CD1c-positive myeloid dendritic cell (primary cell): ENCODE measurements around the gene SLC25A15.
"Not testable (repeated sequence)": the region's sequence is repeated elsewhere in the genome, so short reads cannot be mapped to it uniquely, and the experiment has no call there.

Source experiments
- DNase-seq: peaks from one replicate; pipeline ENCODE4 v3.0.0-alpha.2; 2016; ENCODE audit errors: extremely low spot score

Gene SLC25A15

DNA sequence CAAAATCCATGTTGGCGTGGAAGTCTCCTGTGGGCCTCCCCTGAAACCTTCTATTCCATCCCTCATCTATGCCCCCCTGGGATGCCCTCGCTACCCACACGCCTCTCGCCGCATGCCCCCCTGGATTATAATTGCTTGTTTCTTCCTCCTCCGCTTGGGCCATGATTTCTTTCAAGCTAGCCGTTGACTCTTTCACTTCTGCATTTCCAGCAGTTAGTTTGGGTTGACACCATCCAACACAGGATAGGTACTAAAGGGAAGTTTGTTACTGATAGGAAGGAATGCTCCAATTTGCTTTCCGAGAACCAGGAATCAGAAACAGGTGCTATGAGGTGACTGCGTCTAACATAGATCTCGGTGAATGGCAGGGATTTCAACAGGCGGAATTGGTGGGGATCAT is 7.7 kb upstream of the SLC25A15 start:
- DNase-seq = peak; percentile 69

DNA sequence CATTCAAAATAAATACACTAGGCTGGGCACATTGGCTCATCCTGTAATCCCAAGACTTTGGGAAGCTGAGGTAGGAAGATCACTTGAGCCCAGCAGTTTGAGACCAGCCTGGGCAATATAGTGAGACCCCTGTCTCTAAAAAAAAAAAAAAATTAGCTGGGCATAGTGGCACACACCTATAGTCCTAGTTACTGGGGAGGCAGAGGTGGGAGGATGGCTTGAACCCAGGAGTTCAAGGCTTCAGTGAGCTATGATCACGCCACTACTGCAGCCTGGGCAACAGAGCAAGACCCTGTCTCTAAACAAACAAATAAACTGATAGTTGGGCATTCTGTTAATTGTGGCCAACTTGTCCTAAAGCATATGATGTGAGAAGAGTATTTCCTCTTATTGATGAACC is 6.4 kb upstream of the SLC25A15 start:
- DNase-seq = not testable (repeated sequence)

DNA sequence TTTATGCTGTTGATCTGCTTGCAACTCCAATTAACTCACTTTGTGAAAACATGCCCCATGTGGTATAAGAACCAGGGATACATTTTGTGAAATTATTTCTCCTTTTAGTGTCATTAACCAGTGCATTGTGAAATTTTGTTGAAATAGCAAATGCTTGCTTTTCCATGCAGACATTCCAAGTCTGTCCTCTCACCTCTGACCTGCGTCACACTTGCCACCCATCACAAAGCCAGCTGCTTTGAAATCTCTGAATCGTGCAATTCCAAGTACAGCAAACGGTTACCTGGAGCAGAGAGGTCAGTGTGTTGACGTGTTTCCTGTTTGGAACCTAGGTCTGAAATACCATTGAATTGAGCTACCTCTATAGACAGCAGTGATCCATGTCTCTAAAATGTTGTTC is 4.9 kb upstream of the SLC25A15 start:
- DNase-seq = no peak

DNA sequence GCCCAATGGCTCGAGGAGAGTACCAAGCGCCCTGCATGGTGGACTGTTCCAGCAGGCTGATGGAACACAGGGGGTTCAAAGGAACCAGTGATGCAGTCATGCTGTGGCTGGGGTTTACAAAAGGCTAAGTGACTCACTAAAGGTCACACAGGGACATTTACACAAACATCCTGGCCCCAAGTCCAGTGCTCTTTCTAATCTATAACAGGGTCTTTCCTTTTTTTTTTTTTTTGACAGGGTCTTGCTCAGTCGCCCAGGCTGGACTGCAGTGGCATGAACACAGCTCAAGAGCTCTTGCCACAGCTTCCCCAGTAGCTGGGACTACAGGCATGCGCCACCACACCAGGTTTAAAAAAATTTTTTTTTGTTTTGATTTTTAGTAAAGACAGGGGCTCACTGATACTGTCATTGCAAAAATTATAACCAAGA is 2.8 kb upstream of the SLC25A15 start:
- no peak for DNase-seq

DNA sequence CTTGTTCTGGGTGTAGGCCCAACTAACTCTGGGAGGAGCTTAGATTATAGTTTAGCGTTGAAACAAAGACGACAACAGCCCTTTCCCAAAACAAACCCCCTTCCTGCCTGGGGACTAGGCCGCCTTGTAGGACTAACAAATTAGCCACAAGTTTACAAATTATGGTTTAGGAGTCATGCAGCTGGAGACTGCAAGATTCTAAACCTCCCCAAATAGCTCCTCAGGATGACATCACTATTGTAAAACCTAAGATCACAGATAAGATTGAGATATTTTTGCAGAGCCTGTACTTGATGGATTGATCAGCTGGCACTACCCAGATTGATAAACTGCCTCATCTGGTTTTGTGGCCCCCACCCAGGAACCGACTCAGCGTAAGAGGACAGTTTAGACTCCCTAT is 2.3 kb upstream of the SLC25A15 start:
- DNase-seq = no peak

DNA sequence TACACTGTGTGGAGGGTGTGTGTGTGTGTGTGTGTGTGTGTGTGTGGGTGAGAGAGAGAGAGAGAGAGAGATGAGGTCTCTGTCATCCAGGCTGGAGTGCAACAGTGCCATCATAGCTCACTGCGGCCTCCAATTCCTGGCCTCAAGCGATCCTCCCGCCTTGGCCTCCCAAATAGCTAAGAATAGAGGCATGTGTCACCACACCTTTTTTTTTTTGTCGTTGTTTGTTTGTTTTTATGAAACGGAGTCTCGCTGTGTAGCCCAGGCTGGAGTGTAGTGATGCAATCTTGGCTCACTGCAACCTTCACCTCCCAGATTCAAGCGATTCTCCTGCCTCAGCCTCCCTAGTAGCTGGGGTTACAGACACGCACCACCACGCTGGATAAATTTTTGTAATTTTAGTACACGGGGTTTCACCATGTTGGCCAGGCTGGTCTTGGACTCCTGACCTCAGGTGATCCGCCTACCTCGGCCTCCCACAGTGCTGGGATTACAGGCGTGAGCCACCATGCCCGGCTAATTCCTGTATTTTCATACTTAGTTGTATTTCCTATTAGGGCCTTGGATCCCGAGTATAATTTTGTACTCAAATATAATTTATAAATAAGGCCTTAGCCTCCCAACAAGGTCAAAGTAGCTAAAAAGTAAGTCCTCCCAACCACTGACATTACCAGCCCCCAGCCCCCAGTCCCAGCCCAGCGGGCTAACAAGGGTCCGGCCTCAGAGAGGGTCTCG is 704 bp upstream of the SLC25A15 start:
- DNase-seq = not testable (repeated sequence)

DNA sequence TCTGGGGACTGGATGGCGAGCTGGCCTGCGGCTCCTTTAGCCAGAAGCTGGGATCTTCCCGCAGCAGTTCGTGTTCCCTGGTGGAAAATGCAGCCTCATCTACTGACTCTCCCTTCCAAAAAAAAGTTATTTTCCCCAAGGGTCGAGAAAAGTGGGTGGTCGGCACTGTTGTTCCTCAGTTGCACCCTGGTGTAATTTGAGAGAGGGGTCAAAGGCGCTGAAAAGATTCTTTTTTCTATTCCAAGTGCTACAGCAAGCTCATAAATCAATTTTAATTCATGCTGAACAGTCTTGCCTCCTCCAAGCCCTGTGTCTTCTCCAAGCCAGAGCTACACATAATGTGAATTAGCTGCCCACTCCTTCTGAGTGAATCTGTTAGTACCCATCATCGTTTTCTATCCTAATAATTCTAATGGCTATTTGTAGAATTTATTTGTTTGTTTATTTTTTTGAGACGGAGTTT is 774 bp downstream of the SLC25A15 start:
- no peak for DNase-seq

DNA sequence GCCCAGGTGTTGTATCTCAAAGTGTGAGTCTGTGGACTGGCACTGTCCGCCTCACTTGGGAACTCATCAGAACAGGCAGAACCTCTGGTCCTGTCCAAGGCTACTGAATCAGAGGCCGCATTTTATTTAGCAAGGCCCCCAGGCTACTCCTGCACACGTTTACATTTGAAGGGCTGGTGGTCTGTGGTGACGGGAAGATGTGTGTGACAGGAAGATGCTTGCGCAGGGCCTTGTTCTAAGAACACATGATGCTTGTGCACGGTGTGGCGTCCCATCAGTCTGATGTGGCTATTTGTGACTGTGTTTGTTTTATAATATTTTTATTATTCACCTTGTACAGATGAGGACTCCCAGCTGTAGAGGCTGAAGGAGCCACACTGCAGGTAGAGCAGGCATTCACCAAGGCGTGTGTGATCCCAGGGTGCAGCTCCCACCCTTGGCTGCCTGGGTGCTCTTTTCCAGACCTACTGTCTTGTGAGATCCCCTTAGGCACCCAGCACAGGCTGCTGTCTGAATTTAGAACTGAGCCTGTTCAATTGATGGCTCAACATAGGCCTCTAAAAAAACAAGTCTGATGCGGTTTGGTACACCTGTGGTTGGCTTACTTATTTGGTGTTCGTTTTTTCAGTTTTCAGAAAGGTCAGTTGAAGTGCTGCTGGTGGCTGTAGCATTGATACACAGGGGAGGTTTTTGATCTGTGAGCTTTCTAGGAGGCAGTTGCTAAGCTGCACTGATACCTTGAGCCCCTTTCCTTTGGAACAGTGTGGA is 3.1 kb downstream of the SLC25A15 start:
- DNase-seq = no peak

DNA sequence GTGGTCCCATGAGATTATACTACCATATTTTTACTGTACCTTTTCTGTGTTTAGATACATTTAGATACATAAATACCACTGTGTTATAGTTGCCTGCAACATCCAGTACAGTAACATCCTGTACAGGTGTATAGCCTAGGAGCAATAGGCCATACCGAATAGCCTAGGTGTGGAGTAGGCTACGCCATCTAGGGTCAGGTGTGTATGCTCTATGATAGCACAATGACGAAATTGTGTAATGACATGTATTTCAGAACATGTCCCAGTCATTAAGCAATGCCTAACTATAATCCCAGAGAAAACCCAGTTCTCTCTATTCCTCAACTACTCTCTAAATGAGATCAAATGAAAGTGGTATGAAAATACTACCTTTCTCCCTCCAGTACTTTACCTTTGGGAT is 3.9 kb downstream of the SLC25A15 start:
- DNase-seq = no peak

DNA sequence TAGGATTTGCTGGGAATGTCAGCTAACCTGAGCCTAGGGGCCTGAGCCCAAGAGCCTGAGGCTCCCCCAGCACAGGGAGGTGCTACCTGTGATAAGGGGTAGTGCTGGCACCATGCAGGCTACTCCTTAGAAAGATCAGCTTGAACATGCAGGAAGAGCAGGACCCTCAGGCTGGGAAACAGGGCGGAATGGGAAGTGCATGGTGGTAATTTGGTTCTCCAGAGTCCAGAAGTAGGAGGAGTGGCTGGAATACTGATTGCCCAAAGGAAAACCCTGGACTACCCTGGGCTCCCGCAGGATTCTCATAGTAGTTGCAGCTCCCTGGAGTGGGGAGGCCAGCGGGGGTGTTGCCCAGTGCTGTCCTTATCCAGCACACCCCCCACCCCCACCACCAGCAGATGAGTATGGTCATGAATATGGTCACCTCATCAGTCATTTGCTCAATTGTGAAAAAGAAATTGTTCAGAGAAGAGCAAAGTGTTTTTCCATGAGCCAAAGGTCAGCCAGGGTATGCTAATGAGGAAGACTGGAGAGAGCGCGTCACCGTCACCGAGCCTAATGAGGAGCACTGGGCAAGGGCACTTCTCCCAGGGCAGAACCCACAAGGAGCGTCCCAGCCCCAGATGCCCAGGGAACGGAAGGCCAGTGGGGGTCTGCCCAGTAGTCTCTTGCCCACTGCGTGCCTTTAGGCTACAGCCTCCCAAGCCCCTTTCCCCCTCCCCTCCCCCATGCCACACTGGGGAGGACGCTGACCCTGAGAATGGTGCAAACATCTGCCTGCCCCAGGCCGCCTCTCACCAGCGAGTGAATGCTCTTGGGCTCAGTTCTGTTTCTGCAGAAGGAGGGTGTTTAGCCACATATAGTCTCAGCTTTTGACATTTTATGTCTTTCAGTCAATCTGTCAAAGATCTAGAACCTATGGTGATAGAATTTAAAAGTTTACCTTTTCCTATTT is 5.3 kb downstream of the SLC25A15 start:
- no peak for DNase-seq

DNA sequence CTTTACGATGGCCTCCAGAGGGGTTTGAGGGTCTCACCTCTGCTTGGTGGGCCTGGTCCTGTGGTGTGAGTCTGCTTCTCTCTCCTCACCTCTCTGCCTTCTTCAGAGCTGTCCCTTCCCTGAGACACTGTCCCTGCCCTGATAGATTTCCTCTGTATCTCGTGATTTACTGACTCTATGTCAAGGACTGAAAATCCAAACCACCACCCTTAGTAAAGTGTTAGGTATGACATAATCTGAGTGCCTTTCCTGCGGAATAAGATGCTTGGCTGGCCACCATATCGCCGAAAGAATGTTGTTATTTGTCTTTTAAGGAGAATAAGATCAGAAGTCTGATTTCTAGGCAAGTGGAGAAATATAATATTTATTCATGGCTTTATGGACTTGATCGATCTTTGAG is 7.2 kb downstream of the SLC25A15 start:
- DNase-seq = no peak

DNA sequence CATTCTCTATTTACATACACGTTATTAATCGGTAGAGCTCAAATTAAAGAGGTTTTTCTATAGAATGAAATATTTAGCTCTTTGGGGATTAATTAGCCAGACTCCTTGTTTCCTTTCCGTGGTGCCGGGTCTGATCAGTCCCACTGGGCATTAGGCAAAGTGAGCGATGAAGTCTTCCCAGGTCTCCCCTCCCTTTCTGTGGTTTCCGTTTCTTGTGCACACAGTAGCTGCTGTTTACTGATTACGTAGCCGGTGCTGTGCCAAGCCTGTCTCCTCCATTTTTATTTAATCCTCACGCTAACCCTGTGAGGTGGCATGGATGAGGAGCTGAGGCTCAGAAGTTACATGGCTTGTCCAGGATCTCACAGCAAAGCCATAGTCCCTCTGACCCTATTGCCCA is 9.0 kb downstream of the SLC25A15 start:
- no peak for DNase-seq

DNA sequence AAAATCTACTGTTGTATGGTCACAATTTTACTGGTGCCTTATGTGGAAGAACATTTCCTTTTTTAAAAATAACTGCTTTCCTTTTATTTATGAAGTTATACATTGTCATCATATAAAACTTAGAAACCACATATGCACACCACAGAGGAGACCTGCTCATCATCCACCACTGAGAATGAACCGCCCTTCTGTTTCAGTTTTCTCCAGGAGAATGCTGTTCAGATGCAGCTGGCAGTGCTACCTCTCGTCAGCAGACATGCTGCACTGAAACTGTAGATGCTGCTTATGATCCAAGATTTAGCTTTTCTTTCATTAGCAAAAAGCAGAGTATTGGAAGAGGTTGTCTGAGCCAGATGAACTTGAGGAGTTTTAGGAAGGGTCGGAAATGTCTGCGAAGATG is 10.1 kb downstream of the SLC25A15 start:
- no peak for DNase-seq

DNA sequence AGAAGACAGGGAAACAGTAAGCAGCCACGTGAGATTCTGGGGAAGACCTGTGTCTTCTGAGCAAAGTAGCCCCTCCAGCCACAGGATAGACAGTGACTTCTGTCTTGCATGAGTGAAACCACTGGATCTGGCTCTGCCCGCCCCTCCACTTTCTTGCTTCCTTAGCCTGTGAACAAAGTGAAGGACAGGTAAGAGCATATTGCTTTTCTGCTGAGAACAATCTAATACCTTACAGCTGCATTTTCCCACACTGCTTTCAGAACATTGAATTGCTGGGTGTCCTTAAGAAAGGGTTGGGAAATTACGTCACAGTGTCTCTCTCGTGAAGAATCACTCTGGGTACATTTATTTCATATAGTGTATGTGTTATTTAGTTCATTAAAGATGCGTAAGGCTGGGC is 11.1 kb downstream of the SLC25A15 start:
- DNase-seq = no peak

DNA sequence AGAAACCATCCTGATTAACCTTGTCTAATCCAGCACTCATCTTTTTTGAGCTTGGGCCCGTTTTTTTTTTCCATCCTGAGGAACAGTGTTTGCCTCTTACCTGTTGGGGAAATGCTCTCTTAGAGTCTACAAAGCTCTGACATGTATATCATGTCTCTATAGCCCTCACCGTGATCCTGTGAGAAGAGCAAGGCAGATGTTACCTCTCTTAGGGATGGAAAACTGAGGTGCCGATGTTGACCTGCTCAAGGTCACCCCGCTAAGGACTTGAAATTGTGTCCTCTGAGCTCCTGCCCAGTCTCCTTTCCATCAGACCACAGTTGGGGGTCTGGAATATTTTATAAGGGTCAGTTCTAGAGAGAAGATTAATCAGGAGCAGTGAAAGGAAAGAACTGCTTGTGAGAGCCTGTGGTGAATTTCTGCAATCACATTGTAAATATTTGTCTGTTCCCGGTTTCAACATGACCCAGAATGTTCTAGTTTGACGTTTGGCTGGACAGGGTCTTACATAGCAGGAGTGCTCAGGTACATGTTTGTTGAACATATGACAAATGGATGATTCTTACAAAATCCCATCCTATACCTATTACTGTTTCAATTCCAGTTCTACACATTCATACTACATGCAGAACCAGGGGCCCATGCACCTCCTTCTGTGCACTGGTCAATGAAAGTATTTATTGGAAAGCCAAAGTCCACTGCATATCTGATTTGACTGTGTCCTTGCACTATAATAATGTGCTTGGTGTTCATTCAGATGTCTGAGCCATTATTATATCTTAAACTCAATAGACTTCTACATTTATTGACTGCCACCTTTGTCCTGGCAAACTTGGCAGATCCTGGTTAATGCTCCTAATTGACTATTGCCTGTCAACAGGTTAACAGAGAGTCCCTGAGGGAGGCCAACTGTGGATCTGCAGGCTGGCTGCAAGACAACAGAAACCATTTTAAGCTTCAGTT is 12.1 kb downstream of the SLC25A15 start:
- DNase-seq = no peak

DNA sequence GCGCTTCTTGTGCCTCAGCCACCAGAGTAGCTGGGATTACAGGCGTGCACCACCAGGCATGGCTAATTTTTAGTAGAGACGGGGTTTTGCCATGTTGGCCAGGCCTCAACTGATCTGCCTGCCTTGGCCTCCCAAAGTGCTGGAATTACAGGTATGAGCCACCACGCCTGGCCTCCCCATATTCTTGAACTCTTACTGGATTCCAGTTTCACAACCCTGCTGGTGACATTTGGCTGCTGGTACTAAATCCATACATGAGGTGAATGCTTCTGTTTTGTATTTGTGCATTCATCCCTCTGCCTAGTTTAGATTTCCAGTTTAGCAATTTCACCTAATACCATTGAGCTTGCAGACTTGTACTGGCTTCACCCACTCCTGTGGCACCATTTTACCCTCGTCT is 13.9 kb downstream of the SLC25A15 start:
- no peak for DNase-seq

DNA sequence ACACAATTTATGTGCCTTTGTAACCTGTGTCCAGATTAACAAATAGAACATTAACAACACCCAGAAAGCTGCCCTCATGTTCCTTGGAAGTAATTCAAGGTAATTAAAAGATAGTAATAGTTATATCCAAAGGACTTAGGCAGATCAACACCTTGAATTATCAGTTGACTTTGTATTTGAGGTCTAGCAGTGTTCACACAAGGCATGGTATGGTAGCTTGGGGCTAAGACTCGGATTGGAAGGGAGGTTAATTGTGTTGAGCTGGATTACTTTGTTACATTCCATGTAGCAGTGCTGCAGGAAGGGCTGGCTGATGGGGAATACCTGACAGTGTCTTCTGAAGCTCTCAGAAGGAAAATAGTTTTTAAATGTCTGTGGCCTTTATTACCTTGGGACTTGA is 16.8 kb downstream of the SLC25A15 start:
- DNase-seq = no peak

DNA sequence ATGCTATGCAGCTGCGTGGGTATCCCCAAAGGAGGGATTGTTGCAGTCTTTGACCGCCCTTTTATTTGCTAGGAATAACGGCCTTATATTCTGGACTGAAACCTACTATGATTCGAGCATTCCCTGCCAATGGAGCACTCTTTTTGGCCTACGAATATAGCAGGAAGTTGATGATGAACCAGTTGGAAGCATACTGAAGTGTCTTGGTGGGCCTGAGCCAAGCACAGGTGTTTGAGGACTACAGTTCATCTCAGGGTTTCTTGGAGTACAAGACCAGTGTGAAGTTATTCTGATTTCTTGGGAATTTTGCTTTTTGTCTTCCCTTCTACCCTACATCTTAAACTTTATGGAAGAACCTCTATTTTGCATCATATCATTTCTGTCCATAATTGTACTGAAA is 20.1 kb downstream of the SLC25A15 start:
- no peak for DNase-seq

DNA sequence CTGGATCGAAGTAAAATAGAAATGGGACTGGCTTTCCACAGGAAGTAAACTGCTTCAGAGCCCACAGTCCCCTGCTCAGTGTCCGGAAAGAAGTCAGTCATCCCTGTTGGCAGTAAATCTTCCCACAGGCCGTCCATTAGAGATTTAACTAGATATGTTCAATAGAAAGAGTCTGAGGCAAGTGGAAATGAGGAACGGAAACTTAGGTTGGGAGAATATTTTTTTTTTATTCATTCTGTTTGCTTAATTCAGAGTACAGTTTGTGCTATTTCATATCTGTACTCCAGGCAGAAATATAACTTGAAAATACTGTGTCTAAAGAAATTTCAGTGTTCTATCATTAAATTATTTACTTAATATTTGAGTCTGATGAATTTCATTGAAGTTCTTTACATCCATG is 22.7 kb downstream of the SLC25A15 start:
- DNase-seq = peak; percentile 17

DNA sequence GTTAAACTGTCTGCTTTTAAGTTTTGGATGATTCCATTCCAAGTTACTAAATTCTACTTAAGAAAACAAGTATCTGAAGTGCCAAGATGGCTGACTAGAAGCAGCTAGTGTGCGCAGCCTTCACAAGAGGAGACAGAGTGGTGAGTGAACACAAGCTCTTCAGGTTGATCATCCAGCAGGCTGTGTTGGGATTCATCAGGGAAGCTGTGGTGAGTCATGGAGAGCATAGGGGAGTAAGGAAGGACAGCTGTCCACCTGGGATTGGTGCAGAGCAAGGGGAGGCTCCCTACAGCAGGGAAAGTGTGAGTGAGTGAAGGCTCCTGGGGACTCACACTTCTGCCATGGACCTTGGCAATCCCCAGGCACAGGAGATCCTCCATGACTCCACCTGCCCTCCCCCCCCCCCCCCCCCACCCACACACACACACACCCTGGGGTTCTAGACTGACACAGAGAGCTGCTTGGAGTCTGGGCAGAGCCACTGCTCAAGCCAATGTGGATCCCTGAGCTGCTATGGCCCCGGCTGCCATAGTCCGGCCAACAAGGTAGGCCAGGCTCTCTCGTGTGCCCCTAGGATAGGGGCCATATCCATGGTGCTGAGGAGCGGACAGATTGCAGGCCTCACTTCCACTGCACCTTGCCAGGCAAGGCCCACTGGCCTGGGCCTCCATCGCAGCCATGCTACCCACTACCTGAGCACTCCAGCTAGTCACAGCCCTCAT is 23.5 kb downstream of the SLC25A15 start:
- DNase-seq = no peak
